Activated CD8-positive, alpha-beta T cell treated with anti-CD3 and anti-CD28 coated beads for 36 hours (primary cell): Measurements from ENCODE around the gene NPTXR. TPM values are rescaled to one million over a fixed set of nuclear protein-coding genes. Genes with fewer than 3 reads are reported as not detected.

Source experiments
- ATAC-seq: fragments of 200-7000 bp; cut with Tn5 transposase; one replicate; pipeline ENCODE4 v1.10.0; 2021; ENCODE audit warnings: mild to moderate bottlenecking, moderate library complexity
- CTCF ChIA-PET: fragments of 350-600 bp; sonication (Branson Sonifier 250); formaldehyde crosslinking; loops from one replicate; lab custom pipeline; 2021; ENCODE audit warnings: antibody characterized with exemption; lab: Charles Lee
- POLR2A ChIA-PET: fragments of 350-600 bp; sonication (Branson Sonifier 250); formaldehyde crosslinking; loops from one replicate; lab custom pipeline; 2021; ENCODE audit warnings: antibody characterized with exemption; lab: Charles Lee
- DNase-seq: peaks from one replicate; pipeline ENCODE4 v3.0.0-alpha.2; 2020
- H3K27ac Mint-ChIP-seq: one replicate; pipeline ENCODE4 v1.8.0; 2021; ENCODE audit warnings: mild to moderate bottlenecking, mixed read lengths
- H3K27me3 Mint-ChIP-seq: one replicate; pipeline ENCODE4 v1.8.0; 2021; ENCODE audit warnings: mixed read lengths
- H3K36me3 Mint-ChIP-seq: one replicate; pipeline ENCODE4 v1.8.0; 2021; ENCODE audit warnings: low read depth, mixed read lengths
- H3K4me1 Mint-ChIP-seq: one replicate; pipeline ENCODE4 v1.8.0; 2021; ENCODE audit warnings: low read depth, mixed read lengths
- H3K4me3 Mint-ChIP-seq: one replicate; pipeline ENCODE4 v1.8.0; 2021; ENCODE audit warnings: mild to moderate bottlenecking, moderate library complexity, mixed read lengths
- H3K9me3 Mint-ChIP-seq: one replicate; pipeline ENCODE4 v1.8.0; 2021; ENCODE audit warnings: mixed read lengths
- CTCF ChIP-seq: fragments of 200-600 bp; IDR thresholded peaks from one replicate; pipeline ENCODE4 v1.8.0; 2022; ENCODE audit warnings: antibody characterized with exemption, mild to moderate bottlenecking
- intact Hi-C: fragments of 100-400 bp; cut with micrococcal nuclease; formaldehyde crosslinking; loops from one replicate; pipeline ENCODE4 v1.10.0; 2022
- total RNA-seq, 2 experiments: library from RNA; stranded (reverse); gene quantifications; one replicate each; pipeline ENCODE4 v1.2.3, GENCODE V29; 2021

NPTXR gene
- total RNA-seq, 2 experiments from 2014 or later: 0.69 to 0.83 TPM

DNA sequence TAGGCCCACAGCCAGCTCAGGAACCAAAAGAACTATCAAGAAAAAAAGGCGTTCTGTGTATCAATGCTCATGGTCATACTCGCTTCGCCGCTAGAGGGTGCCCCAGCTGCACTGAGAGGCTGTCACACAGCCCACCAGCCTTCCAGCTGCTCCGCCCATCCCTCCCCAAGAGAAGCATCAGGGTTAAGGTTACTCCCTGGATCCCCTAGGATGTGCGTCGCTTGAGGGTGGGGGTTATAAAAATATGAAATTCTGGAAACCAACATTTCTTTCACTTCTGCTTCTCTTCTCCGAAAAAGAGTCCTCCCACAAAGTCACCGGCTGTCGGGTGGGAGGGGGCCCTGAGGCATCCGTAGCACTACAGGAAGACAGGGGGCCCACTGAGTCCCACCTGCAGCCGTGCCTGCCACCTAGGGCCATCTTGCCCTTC lies 26.5 kb upstream of the NPTXR start:
- Mint-ChIP-seq H3K4me3 (peak overlapping the region; percentile 92), H3K36me3 (peaks cover 40% of the 10 kb centered on the region), H3K4me1 (peaks cover 54% of the 10 kb centered on the region), H3K27ac (peak overlapping the region; percentile 94), H3K27me3 (no peaks in the 10 kb centered on the region), H3K9me3 (no peaks in the 10 kb centered on the region)
- TF ChIP-seq CTCF: peak; percentile 95
- ChIA-PET POLR2A (interaction anchor here (0.6 to 2.8 kb wide), 14 partner anchors 9 to 448 kb away, joined by 3 to 17 read pairs (median 4); no protein-coding TSS in a partner anchor), CTCF (interaction anchor here (0.6 to 5.8 kb wide), 60 partner anchors 8 to 460 kb away, joined by 3 to 130 read pairs (median 5); partner anchors contain the start of genes APOBEC3B, APOBEC3F and SUN2)
- peak; percentile 48 for ATAC-seq
- peak; percentile 97 for DNase-seq
- intact Hi-C loops: loop anchor here (5.0 to 10.0 kb wide), 3 partner anchors 72 to 244 kb away; no protein-coding TSS in a partner anchor

DNA sequence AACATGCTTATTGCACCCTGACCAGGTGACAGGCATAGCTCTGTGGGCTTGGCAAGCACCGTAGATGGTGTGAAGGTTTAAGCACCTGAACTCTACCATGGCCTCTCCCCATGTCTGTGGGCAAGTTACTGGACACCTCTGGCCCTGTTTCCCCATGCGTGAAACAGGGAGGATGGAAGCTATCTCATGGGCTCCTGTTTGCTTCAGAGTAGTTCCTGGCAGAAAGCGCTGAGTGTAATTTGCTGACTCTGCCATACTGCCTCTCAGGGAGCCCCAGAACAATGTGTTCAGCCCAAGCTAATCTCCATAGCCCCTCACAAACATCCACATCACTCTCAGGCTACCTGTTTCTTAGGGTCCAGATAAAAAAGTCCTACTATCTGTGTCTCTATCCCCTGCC lies 25.8 kb upstream of the NPTXR start:
- Mint-ChIP-seq H3K4me3 (peak overlapping the region; percentile 92), H3K27ac (peak overlapping the region; percentile 94), H3K27me3 (no peaks in the 10 kb centered on the region), H3K36me3 (peaks cover 41% of the 10 kb centered on the region), H3K4me1 (peaks cover 48% of the 10 kb centered on the region), H3K9me3 (no peaks in the 10 kb centered on the region)
- ChIA-PET CTCF (interaction anchor here (0.6 to 5.8 kb wide), 65 partner anchors 8 to 461 kb away, joined by 3 to 130 read pairs (median 4); partner anchors contain the start of genes APOBEC3B, APOBEC3F and SUN2), POLR2A (interaction anchor here (0.6 to 2.8 kb wide), 11 partner anchors 8 to 448 kb away, joined by 3 to 17 read pairs (median 3); no protein-coding TSS in a partner anchor)
- intact Hi-C loops: loop anchor here (5.0 to 10.0 kb wide), 3 partner anchors 73 to 245 kb away; no protein-coding TSS in a partner anchor
- no peak for ATAC-seq
- DNase-seq: no peak
- TF ChIP-seq CTCF: no peak

- Mint-ChIP-seq H3K27me3 (no peaks in the 10 kb centered on the region), H3K36me3 (peaks cover 41% of the 10 kb centered on the region), H3K4me1 (peaks cover 41% of the 10 kb centered on the region), H3K27ac (peak overlapping the region; percentile 68), H3K9me3 (no peaks in the 10 kb centered on the region), H3K4me3 (peak overlapping the region; percentile 24)
- ATAC-seq: peak; percentile 25
- ChIA-PET CTCF (interaction anchor here (0.8 to 5.8 kb wide), 29 partner anchors 9 to 462 kb away, joined by 3 to 130 read pairs (median 6); partner anchors contain the start of genes APOBEC3B and SUN2), POLR2A (interaction anchor here (1.1 to 2.8 kb wide), 2 partner anchors 11 to 134 kb away, joined by 3 to 9 read pairs; no protein-coding TSS in a partner anchor)
- intact Hi-C loops: no loop called here
- peak; percentile 91 for DNase-seq
- TF ChIP-seq CTCF: peak; percentile 95
Observed at GRCh38 chr22:38868886-38869381, 25.1 kb upstream of the NPTXR start.

- intact Hi-C loops: no loop called here
- H3K36me3 Mint-ChIP-seq: peaks cover 41% of the 10 kb centered on the region
- no peak overlapping the region for H3K4me3 Mint-ChIP-seq
- H3K27me3 Mint-ChIP-seq: no peaks in the 10 kb centered on the region
- ChIA-PET POLR2A (no interaction called here), CTCF (interaction anchor here (1.1 to 5.8 kb wide), 12 partner anchors 10 to 226 kb away, joined by 3 to 130 read pairs (median 19); partner anchors contain the start of genes APOBEC3B and SUN2)
- no peak for DNase-seq
- H3K27ac Mint-ChIP-seq: peak overlapping the region; percentile 68
- no peak for ATAC-seq
- no peaks in the 10 kb centered on the region for H3K9me3 Mint-ChIP-seq
- H3K4me1 Mint-ChIP-seq: peaks cover 35% of the 10 kb centered on the region
- TF ChIP-seq CTCF: no peak
Observed at GRCh38 chr22:38868286-38868721, 24.5 kb upstream of the NPTXR start.
